H1 (cell line): ENCODE measurements around the gene CFAP65. TPM values are rescaled to one million over a fixed set of nuclear protein-coding genes. Genes with fewer than 3 reads are reported as not detected.

Experiments used
- CTCF ChIA-PET: fragments of 300-600 bp; sonication (Branson Sonifier 250); formaldehyde crosslinking; loops from one replicate; lab custom pipeline; 2021; ENCODE audit not compliant: partially characterized antibody; lab: Charles Lee
- POLR2A ChIA-PET: fragments of 300-600 bp; sonication (Branson Sonifier 250); formaldehyde crosslinking; loops from one replicate; lab custom pipeline; 2021; ENCODE audit warnings: inconsistent platforms; ENCODE audit not compliant: partially characterized antibody; lab: Charles Lee
- DNase-seq, 2 experiments: peaks; one replicate each; pipeline versions ENCODE4 v3.0.0 to v3.0.0-alpha.2; 2010 to 2022; ENCODE audit warnings: low spot score in 2 of 2, low read depth in 1 of 2, mixed read lengths in 1 of 2
- FAIRE-seq: peaks from 2 replicates; lab custom pipeline; 2011; peaks lifted over from hg19 to GRCh38; lab: Jason Lieb, UNC
- H2AFZ ChIP-seq: 2 replicates; pipeline ENCODE4 v1.8.1; 2012; ENCODE audit warnings: low read length, inconsistent platforms
- H2AK5ac ChIP-seq: 2 replicates; pipeline ENCODE4 v1.6.1; 2013; ENCODE audit warnings: low read depth, low read length
- H2BK120ac ChIP-seq: replicated peaks from 2 replicates; pipeline ENCODE3; 2013; ENCODE audit warnings: low read depth, low read length, inconsistent platforms
- H2BK12ac ChIP-seq: 2 replicates; pipeline ENCODE4 v1.6.1; 2013; ENCODE audit warnings: low read depth, low read length
- H2BK15ac ChIP-seq: 2 replicates; pipeline ENCODE4 v1.6.1; 2013; ENCODE audit warnings: low read length
- H2BK20ac ChIP-seq: 2 replicates; pipeline ENCODE4 v1.6.1; 2013; ENCODE audit warnings: low read length
- H2BK5ac ChIP-seq: 2 replicates; pipeline ENCODE4 v1.6.1; 2013; ENCODE audit warnings: low read depth, low read length
- H3K14ac ChIP-seq: 2 replicates; pipeline ENCODE4 v1.6.1; 2013; ENCODE audit warnings: inconsistent platforms; ENCODE audit not compliant: insufficient read length
- H3K18ac ChIP-seq: 2 replicates; pipeline ENCODE4 v1.6.1; 2013; ENCODE audit warnings: low read length; ENCODE audit errors: extremely low read depth
- H3K23ac ChIP-seq: 2 replicates; pipeline ENCODE4 v1.6.1; 2013; ENCODE audit warnings: inconsistent platforms; ENCODE audit not compliant: insufficient read length
- H3K23me2 ChIP-seq: 2 replicates; pipeline ENCODE4 v1.6.1; 2013; ENCODE audit warnings: low read depth, low read length
- H3K27ac ChIP-seq: 2 replicates; pipeline ENCODE4 v1.6.1; 2011; ENCODE audit warnings: low read depth, low read length, inconsistent platforms
- H3K27me3 ChIP-seq, 4 experiments: replicated peaks in 1 of 4; 1 replicate in 1 of 4; 2 replicates in 3 of 4; pipeline versions ENCODE4 v1.6.1 to v1.8.1; 2011 to 2013; ENCODE audit warnings: low read length in 3 of 4, mild to moderate bottlenecking in 3 of 4, inconsistent platforms in 2 of 4, mixed read lengths in 2 of 4, moderate library complexity in 1 of 4; ENCODE audit not compliant: control insufficient read depth in 3 of 4, insufficient read depth in 3 of 4; ENCODE audit errors: extremely low read depth in 1 of 4
- H3K36me3 ChIP-seq, 4 experiments: 2 replicates each; pipeline versions ENCODE4 v1.6.1 to v1.8.1; 2011 to 2013; ENCODE audit warnings: mild to moderate bottlenecking in 4 of 4, low read length in 3 of 4, moderate library complexity in 2 of 4, control low read depth in 1 of 4, inconsistent platforms in 1 of 4; ENCODE audit not compliant: insufficient read depth in 4 of 4, control insufficient read depth in 2 of 4
- H3K4ac ChIP-seq: replicated peaks from 2 replicates; pipeline ENCODE3; 2013; ENCODE audit warnings: low read length, low read depth, mixed read lengths, inconsistent platforms; ENCODE audit not compliant: insufficient read length
- H3K4me1 ChIP-seq, 4 experiments: replicated peaks in 1 of 4; 1 replicate in 1 of 4; 2 replicates in 3 of 4; pipeline versions ENCODE4 v1.6.1 to v1.8.1; 2011 to 2013; ENCODE audit warnings: low read length in 3 of 4, inconsistent platforms in 2 of 4, mixed read lengths in 1 of 4; ENCODE audit not compliant: insufficient read depth in 4 of 4, control insufficient read depth in 3 of 4
- H3K4me2 ChIP-seq, 2 experiments: 2 replicates each; pipeline versions ENCODE4 v1.6.1 to v1.8.1; 2011 to 2013; ENCODE audit warnings: low read depth in 2 of 2, low read length in 2 of 2, control low read depth in 1 of 2, inconsistent platforms in 1 of 2, mild to moderate bottlenecking in 1 of 2; ENCODE audit not compliant: insufficient read depth in 1 of 2
- H3K4me3 ChIP-seq, 4 experiments: fragments of 200-600, 300-600 bp in 1 of 4; sonication (generic), shearing (Covaris generic), sonication (Bioruptor Twin) in 1 of 4; 2 replicates each; pipeline versions ENCODE4 v1.5.1 to v1.8.1; 2011 to 2016; ENCODE audit warnings: low read length in 4 of 4, low read depth in 3 of 4, control low read depth in 2 of 4, inconsistent platforms in 2 of 4, mild to moderate bottlenecking in 2 of 4, mixed read lengths in 1 of 4, moderate library complexity in 1 of 4; ENCODE audit not compliant: insufficient read depth in 2 of 4; ENCODE audit errors: extremely low read depth in 1 of 4
- H3K56ac ChIP-seq: replicated peaks from 2 replicates; pipeline ENCODE3; 2013; ENCODE audit warnings: low read depth, mild to moderate bottlenecking, mixed read lengths, low read length, inconsistent platforms; ENCODE audit not compliant: insufficient read length
- H3K79me1 ChIP-seq: 2 replicates; pipeline ENCODE4 v1.6.1; 2013; ENCODE audit warnings: low read depth, low read length, control low read depth
- H3K79me2 ChIP-seq, 2 experiments: 2 replicates each; pipeline versions ENCODE4 v1.6.1 to v1.8.1; 2012 to 2013; ENCODE audit warnings: low read length in 2 of 2, mild to moderate bottlenecking in 2 of 2, inconsistent platforms in 1 of 2; ENCODE audit not compliant: insufficient read depth in 2 of 2, control insufficient read depth in 1 of 2
- H3K9ac ChIP-seq, 4 experiments: replicated peaks in 1 of 4; 1 replicate in 1 of 4; 2 replicates in 3 of 4; pipeline versions ENCODE4 v1.6.1 to v1.8.1; 2011 to 2013; ENCODE audit warnings: low read depth in 3 of 4, low read length in 3 of 4, control low read depth in 2 of 4, mild to moderate bottlenecking in 2 of 4, moderate library complexity in 2 of 4, inconsistent platforms in 1 of 4; ENCODE audit errors: extremely low read depth in 1 of 4
- H3K9me3 ChIP-seq, 2 experiments: 2 replicates each; pipeline versions ENCODE4 v1.6.1 to v1.8.1; 2012 to 2013; ENCODE audit warnings: mild to moderate bottlenecking in 2 of 2, moderate library complexity in 2 of 2, control low read depth in 1 of 2, inconsistent platforms in 1 of 2, low read depth in 1 of 2, low read length in 1 of 2, mixed read lengths in 1 of 2; ENCODE audit not compliant: insufficient read depth in 2 of 2
- H4K20me1 ChIP-seq, 2 experiments: replicated peaks in 1 of 2; 2 replicates each; pipeline versions ENCODE3 to v1.8.1; 2011 to 2013; ENCODE audit warnings: inconsistent platforms in 2 of 2, low read length in 2 of 2, mild to moderate bottlenecking in 1 of 2; ENCODE audit not compliant: insufficient read depth in 2 of 2, control insufficient read depth in 1 of 2
- H4K5ac ChIP-seq: 2 replicates; pipeline ENCODE4 v1.6.1; 2013; ENCODE audit warnings: low read length, low read depth, mixed read lengths, inconsistent platforms; ENCODE audit not compliant: insufficient read length
- H4K8ac ChIP-seq: 2 replicates; pipeline ENCODE4 v1.8.0; 2013; ENCODE audit warnings: mild to moderate bottlenecking, moderate library complexity, low read length, inconsistent platforms; ENCODE audit not compliant: insufficient read depth; ENCODE audit errors: extremely low read depth
- H4K91ac ChIP-seq: replicated peaks from 2 replicates; pipeline ENCODE3; 2013; ENCODE audit warnings: low read length, mixed read lengths, inconsistent platforms; ENCODE audit not compliant: insufficient read length
- GABPA ChIP-seq: IDR thresholded peaks from 2 replicates; pipeline ENCODE4 v1.6.1; 2011; ENCODE audit warnings: mild to moderate bottlenecking, low read length, moderate library complexity, borderline replicate concordance; ENCODE audit not compliant: insufficient read depth
- JUN ChIP-seq: IDR thresholded peaks from 2 replicates; pipeline ENCODE4 v1.6.1; 2011; ENCODE audit warnings: low read depth, mild to moderate bottlenecking, improper control_type of control experiment, low read length
- TAF7 ChIP-seq: optimal IDR thresholded peaks from 2 replicates; pipeline ENCODE3; 2011; ENCODE audit warnings: low read depth, mild to moderate bottlenecking, inconsistent platforms, low read length, moderate library complexity, borderline replicate concordance
- YY1 ChIP-seq: IDR thresholded peaks from 2 replicates; pipeline ENCODE4 v1.6.1; 2011; ENCODE audit warnings: low read depth, mild to moderate bottlenecking, low read length
- WGBS, 2 experiments: shearing (Covaris generic) in 1 of 2; methylation state at CpG; one replicate each; pipeline versions ENCODE4 v1.1.6 to v1.1.7; 2013 to 2015; ENCODE audit warnings: low lambda C conversion rate in 2 of 2, mixed read lengths in 2 of 2, inconsistent platforms in 1 of 2, low coverage in 1 of 2, missing lambda C conversion rate in 1 of 2; ENCODE audit not compliant: insufficient replicate concordance in 2 of 2, insufficient coverage in 1 of 2, insufficient read length in 1 of 2; ENCODE audit errors: extremely low coverage in 1 of 2, missing lambda C conversion rate in 1 of 2; 5-methylcytosine and 5-hydroxymethylcytosine counted together
- polyA plus RNA-seq, 7 experiments: library from polyadenylated mRNA; depleted of rRNA in 3 of 7; stranded (reverse) in 5 of 7; unstranded in 2 of 7; fragments of >200 nt in 5 of 7; fragments of 200-250 nt in 2 of 7; gene quantifications; 1 replicate in 5 of 7; 2 replicates in 1 of 7; 4 replicates in 1 of 7; pipeline versions ENCODE4 v1.2.1 to v1.2.3, GENCODE V29; 2011 to 2013; ENCODE audit warnings: missing spikeins in 2 of 7, mixed read lengths in 2 of 7
- total RNA-seq: library from RNA; stranded (reverse); fragmentation: NEBNext Ultra II Directional; extraction: Animal tissue kit (Norgen Biotek cat#: 25700); gene quantifications from 2 replicates; pipeline ENCODE4 v1.2.1, GENCODE V29; 2021

The CFAP65 gene
- total and polyA plus RNA-seq, 2 of the 8 experiments (the other 6 are each of a cell fraction or from before 2014, with no cell fraction given) = 0.19 to 0.45 TPM

- no peak overlapping the region for H2BK120ac ChIP-seq
- H3K18ac ChIP-seq = no peak overlapping the region
- TF ChIP-seq GABPA (no peak), YY1 (no peak), TAF7 (no peak), JUN (no peak)
- no peak overlapping the region for H2BK15ac ChIP-seq
- no peaks in the 10 kb centered on the region for H3K9me3 ChIP-seq
- H3K27me3 ChIP-seq = peaks cover 59 to 78% (median 74%) of the 10 kb centered on the region in 4 experiments
- no peak overlapping the region for H2BK5ac ChIP-seq
- no peak overlapping the region for H2BK20ac ChIP-seq
- H4K8ac ChIP-seq = no peak overlapping the region
- POLR2A ChIA-PET = no interaction called here
- no peak overlapping the region for H3K14ac ChIP-seq
- H3K23ac ChIP-seq = no peak overlapping the region
- peaks cover 0 to 32% (median 22%) of the 10 kb centered on the region in 4 experiments; a peak in 6 of 7 replicates for H3K4me1 ChIP-seq
- H3K4ac ChIP-seq = no peak overlapping the region
- H2AK5ac ChIP-seq = no peak overlapping the region
- WGBS, 2 experiments = 5% methylated on average over 20 of the region's 20 CpGs; no CpG with 5 or more reads in 1 of the 2 experiments
- H2BK12ac ChIP-seq = no peak overlapping the region
- H4K5ac ChIP-seq = no peak overlapping the region
- peaks cover 1 to 7% of the 10 kb centered on the region in 2 experiments for H4K20me1 ChIP-seq
- no peak overlapping the region for H3K9ac ChIP-seq
- no peak overlapping the region for H3K56ac ChIP-seq
- H3K23me2 ChIP-seq = peaks cover 10% of the 10 kb centered on the region; the same call in 1 of the 2 replicates
- no peak overlapping the region for H4K91ac ChIP-seq
- FAIRE-seq (peak; percentile 63), DNase-seq (no peak)
- peak overlapping the region in 3 of 4 experiments; percentile 31 to 65 (median 51); a peak in 6 of 8 replicates for H3K4me3 ChIP-seq
- H3K36me3 ChIP-seq = 0 out of 8 replicates have a peak, but pooled peaks cover 0 to 5% (median 0%) of the 10 kb centered on the region in 4 experiments
- no peak overlapping the region for H2AFZ ChIP-seq
- H3K79me2 ChIP-seq = no peaks in the 10 kb centered on the region
- CTCF ChIA-PET = interaction anchor here (0.5 to 19.5 kb wide), 35 partner anchors 8 to 310 kb away, joined by 3 to 284 read pairs (median 6); partner anchors contain the start of genes CFAP65, CRYBA2, FEV and IHH
- H3K4me2 ChIP-seq = peak overlapping the region; percentile 52 to 74
- H3K27ac ChIP-seq = no peak overlapping the region
- H3K79me1 ChIP-seq = no peaks in the 10 kb centered on the region
Observed at GRCh38 chr2:219003267-219003634, 38.1 kb downstream of the CFAP65 start.
